ENCODE measurements around the gene IFTAP.

IFTAP gene

GRCh38 chr11:36567694-36568093, 26.6 kb upstream of the IFTAP start, which contains the start of gene RAG1:
Gene RAG1 (plus strand): TSS chr11:36568007. CDS start chr11:36573305, 5,298 bp downstream.
- Histone ChIP-seq H3K4me2 (peak within 1 kb of the TSS; percentile 89), H4K20me1 (no peaks in the 10 kb centered on the region), H3K9ac (peak within 1 kb of the TSS; percentile 98), H3K4me3 (peak within 1 kb of the TSS; percentile 73), H3K4me1 (peaks cover 32% of the 10 kb centered on the region), H3K27me3 (no peaks in the 10 kb centered on the region), H3K27ac (peak within 1 kb of the TSS; percentile 99), H3K36me3 (peaks cover 24% of the 10 kb centered on the region), H3K9me3 (no peaks in the 10 kb centered on the region)
- peak; percentile 56; the same call in 1 of the 2 replicates for TF ChIP-seq Cebpa-rat (IDR thresholded peaks at IDR 0.05)

- Histone ChIP-seq H3K4me1 (peaks cover 30% of the 10 kb centered on the region), H3K27me3 (no peaks in the 10 kb centered on the region), H3K9ac (peak overlapping the region; percentile 98), H3K36me3 (peaks cover 38% of the 10 kb centered on the region), H3K4me2 (peak overlapping the region; percentile 89), H3K4me3 (peak overlapping the region; percentile 73), H3K27ac (peak overlapping the region; percentile 99), H4K20me1 (peaks cover 4% of the 10 kb centered on the region), H3K9me3 (no peaks in the 10 kb centered on the region)
- 0 out of 2 replicates have a peak, but pooled peaks have one; percentile 10 for TF ChIP-seq Cebpa-rat (IDR thresholded peaks at IDR 0.05)
These were observed 25.2 kb upstream of the IFTAP start for GRCh38 chr11:36569095-36569494.

GRCh38 chr11:36574486-36574885, 19.8 kb upstream of the IFTAP start:
- Histone ChIP-seq H3K4me1 (no peaks in the 10 kb centered on the region), H3K27me3 (no peaks in the 10 kb centered on the region), H3K4me2 (peak overlapping the region; percentile 89), H3K9me3 (peaks cover 6% of the 10 kb centered on the region; the same call in 1 of the 2 replicates), H4K20me1 (peaks cover 58% of the 10 kb centered on the region), H3K4me3 (peak overlapping the region; percentile 73), H3K27ac (peak overlapping the region; percentile 99), H3K9ac (peak overlapping the region; percentile 98), H3K36me3 (peaks cover 92% of the 10 kb centered on the region)
- TF ChIP-seq Cebpa-rat (IDR thresholded peaks at IDR 0.05): no peak

GRCh38 chr11:36577373-36577772, 16.9 kb upstream of the IFTAP start:
- Histone ChIP-seq H3K9ac (peak overlapping the region; percentile 98), H3K9me3 (peaks cover 28% of the 10 kb centered on the region), H3K4me3 (peak overlapping the region; percentile 73), H3K36me3 (peaks cover 95% of the 10 kb centered on the region), H3K4me1 (peaks cover 11% of the 10 kb centered on the region), H4K20me1 (peaks cover 84% of the 10 kb centered on the region), H3K27ac (peak overlapping the region; percentile 99), H3K27me3 (no peaks in the 10 kb centered on the region), H3K4me2 (peak overlapping the region; percentile 89)
- TF ChIP-seq Cebpa-rat (IDR thresholded peaks at IDR 0.05): no peak

- Histone ChIP-seq H3K36me3 (peaks cover 90% of the 10 kb centered on the region), H3K4me3 (peak overlapping the region; percentile 73), H3K9me3 (peaks cover 33% of the 10 kb centered on the region), H3K4me2 (peak overlapping the region; percentile 89), H4K20me1 (peaks cover 89% of the 10 kb centered on the region), H3K27me3 (no peaks in the 10 kb centered on the region), H3K27ac (peak overlapping the region; percentile 99), H3K4me1 (peaks cover 11% of the 10 kb centered on the region), H3K9ac (peak overlapping the region; percentile 98)
- TF ChIP-seq Cebpa-rat (IDR thresholded peaks at IDR 0.05): no peak
These were observed 16.4 kb upstream of the IFTAP start for GRCh38 chr11:36577859-36578258.

GRCh38 chr11:36578458-36578857, 15.8 kb upstream of the IFTAP start:
- Histone ChIP-seq H3K4me3 (peak overlapping the region; percentile 73), H3K9ac (peak overlapping the region; percentile 98), H3K4me1 (peaks cover 16% of the 10 kb centered on the region), H3K9me3 (peaks cover 34% of the 10 kb centered on the region), H4K20me1 (peaks cover 95% of the 10 kb centered on the region), H3K4me2 (peak overlapping the region; percentile 89), H3K27ac (peak overlapping the region; percentile 99), H3K27me3 (no peaks in the 10 kb centered on the region), H3K36me3 (peaks cover 84% of the 10 kb centered on the region)
- TF ChIP-seq Cebpa-rat (IDR thresholded peaks at IDR 0.05): no peak

- Histone ChIP-seq H4K20me1 (peaks cover 96% of the 10 kb centered on the region), H3K27me3 (no peaks in the 10 kb centered on the region), H3K4me1 (peaks cover 29% of the 10 kb centered on the region), H3K36me3 (peaks cover 54% of the 10 kb centered on the region), H3K9ac (no peak overlapping the region), H3K9me3 (peaks cover 34% of the 10 kb centered on the region), H3K27ac (no peak overlapping the region), H3K4me3 (peak overlapping the region; percentile 73), H3K4me2 (peak overlapping the region; percentile 66)
- TF ChIP-seq Cebpa-rat (IDR thresholded peaks at IDR 0.05): no peak
These were observed 12.8 kb upstream of the IFTAP start for GRCh38 chr11:36581536-36581935.

GRCh38 chr11:36583667-36584066, 10.6 kb upstream of the IFTAP start:
- peaks cover 31% of the 10 kb centered on the region for H3K9me3 ChIP-seq
- H3K4me2 ChIP-seq: peak overlapping the region; percentile 4; the same call in 1 of the 2 replicates
- TF ChIP-seq Cebpa-rat (IDR thresholded peaks at IDR 0.05): no peak
- no peaks in the 10 kb centered on the region for H3K27me3 ChIP-seq
- H3K4me3 ChIP-seq: no peak overlapping the region
- peaks cover 51% of the 10 kb centered on the region for H3K4me1 ChIP-seq
- no peak overlapping the region for H3K9ac ChIP-seq
- peaks cover 96% of the 10 kb centered on the region for H4K20me1 ChIP-seq
- H3K36me3 ChIP-seq: peaks cover 38% of the 10 kb centered on the region
- no peak overlapping the region for H3K27ac ChIP-seq

GRCh38 chr11:36586543-36586942, 7.8 kb upstream of the IFTAP start:
- TF ChIP-seq Cebpa-rat (IDR thresholded peaks at IDR 0.05): no peak
- peaks cover 35% of the 10 kb centered on the region for H3K36me3 ChIP-seq
- H4K20me1 ChIP-seq: peaks cover 98% of the 10 kb centered on the region
- H3K9me3 ChIP-seq: peaks cover 14% of the 10 kb centered on the region
- peaks cover 69% of the 10 kb centered on the region for H3K4me1 ChIP-seq
- no peaks in the 10 kb centered on the region for H3K27me3 ChIP-seq
- H3K27ac ChIP-seq: no peak overlapping the region
- no peak overlapping the region for H3K9ac ChIP-seq
- peak overlapping the region; percentile 47 for H3K4me2 ChIP-seq
- no peak overlapping the region for H3K4me3 ChIP-seq

- Histone ChIP-seq H3K4me2 (peak overlapping the region; percentile 47), H3K4me3 (no peak overlapping the region), H3K27me3 (no peaks in the 10 kb centered on the region), H3K4me1 (peaks cover 83% of the 10 kb centered on the region), H3K27ac (peak overlapping the region; percentile 15; the same call in 1 of the 2 replicates), H4K20me1 (peaks cover 98% of the 10 kb centered on the region), H3K36me3 (peaks cover 42% of the 10 kb centered on the region), H3K9ac (no peak overlapping the region), H3K9me3 (peaks cover 7% of the 10 kb centered on the region)
- no peak for TF ChIP-seq Cebpa-rat (IDR thresholded peaks at IDR 0.05)
These were observed 6.2 kb upstream of the IFTAP start for GRCh38 chr11:36588099-36588498.
